Tongue (tissue), 2 donors: ENCODE data around the gene MRGPRD. TPM values are rescaled to one million over a fixed set of nuclear protein-coding genes. Genes with fewer than 3 reads are reported as not detected.

Experiments
- DNase-seq: peaks from one replicate; pipeline ENCODE4 v3.0.0-alpha.2; 2015
- total RNA-seq: library from RNA; depleted of rRNA; stranded (reverse); fragments of >200 nt; gene quantifications from one replicate; pipeline ENCODE4 v1.2.3, GENCODE V29; 2014

The MRGPRD gene
- total RNA-seq, 1 donor from 2014 or later = not detected

DNA sequence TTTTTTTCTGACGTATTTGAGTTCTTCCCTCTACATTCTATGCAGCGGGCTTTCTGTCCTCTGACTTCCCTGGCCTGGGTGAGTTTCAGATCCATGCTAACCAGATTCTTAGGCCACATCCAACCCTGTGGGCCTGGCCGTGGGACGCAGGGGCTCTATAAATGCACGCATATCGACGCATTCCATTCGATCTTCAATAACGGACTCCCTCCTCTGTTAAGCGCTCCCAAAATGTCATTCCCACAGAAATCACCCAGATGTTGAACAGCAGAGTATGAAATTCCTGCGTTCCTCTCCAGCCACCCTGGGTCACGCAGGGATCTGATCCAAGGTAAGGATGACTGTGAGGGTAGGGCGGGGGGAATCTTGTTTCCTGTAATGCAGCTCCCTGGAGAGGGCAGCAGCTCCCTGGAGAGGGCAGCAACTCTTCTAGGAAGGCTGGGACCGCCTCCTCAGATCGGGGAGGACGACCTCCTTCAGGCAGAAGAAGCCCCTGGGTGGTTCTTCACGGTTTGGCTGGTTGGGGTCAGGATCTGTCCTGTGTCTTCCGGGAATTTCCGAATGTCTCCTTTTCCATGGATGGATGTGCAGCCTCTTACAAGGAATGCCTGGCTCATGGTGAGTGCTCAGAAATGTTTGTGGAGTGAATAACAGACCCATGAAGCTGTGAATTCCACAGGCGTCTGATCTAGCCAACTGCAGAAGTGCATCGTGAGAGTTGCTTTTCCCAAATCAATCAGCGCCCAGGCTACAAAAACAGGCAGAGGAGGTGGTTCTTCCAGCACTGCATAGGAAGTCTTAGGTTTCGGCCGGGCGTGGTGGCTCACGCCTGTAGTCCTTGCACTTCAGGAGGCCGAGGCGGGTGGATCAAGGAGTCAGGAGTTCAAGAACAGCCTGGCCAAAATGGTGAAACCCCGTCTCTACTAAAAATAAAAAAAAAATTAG, 12.2 kb downstream of the MRGPRD start:
- DNase-seq = no peak

DNA sequence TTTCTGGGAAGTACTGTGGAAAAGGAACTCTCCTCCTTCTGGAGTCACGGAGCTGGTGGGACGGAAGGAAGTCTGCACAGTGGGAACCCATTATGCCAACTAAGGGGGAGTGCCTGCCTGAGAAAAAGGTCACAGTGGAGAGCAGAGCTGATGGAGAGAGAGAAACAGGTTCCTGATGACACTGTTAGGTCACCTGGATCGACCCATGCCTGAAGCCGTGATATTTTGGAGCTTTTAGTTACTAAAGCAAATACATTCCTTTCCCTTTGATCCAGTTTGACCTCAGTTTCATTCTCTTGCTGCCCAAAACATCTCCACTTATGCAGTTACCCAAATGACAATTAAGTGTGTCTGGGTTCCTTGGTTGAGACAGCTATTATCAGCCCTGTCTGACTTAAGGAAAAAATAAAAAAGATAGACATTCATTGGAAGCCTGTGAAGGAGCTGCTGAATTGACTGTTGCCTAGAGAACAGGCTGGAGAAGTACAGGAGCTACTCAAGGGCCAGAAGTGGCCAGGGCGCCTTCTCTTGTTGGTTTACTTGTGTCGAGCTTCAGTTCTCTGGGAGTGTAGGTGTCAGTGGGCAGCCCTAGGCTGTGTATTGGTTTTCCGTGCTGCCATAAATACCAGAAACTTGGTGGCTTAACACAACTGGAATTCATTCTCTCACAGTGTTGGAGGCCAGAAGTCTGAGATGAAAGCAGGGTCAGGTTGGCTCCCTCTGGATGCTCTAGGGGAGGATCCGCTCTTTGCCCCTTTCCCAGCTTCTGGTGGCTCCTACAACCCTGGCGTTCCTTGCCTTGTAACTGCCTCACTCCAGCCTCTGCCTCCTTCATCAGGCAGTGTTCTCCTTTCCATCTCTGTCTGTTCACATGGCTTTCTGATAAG, 13.6 kb downstream of the MRGPRD start:
- DNase-seq = no peak

DNA sequence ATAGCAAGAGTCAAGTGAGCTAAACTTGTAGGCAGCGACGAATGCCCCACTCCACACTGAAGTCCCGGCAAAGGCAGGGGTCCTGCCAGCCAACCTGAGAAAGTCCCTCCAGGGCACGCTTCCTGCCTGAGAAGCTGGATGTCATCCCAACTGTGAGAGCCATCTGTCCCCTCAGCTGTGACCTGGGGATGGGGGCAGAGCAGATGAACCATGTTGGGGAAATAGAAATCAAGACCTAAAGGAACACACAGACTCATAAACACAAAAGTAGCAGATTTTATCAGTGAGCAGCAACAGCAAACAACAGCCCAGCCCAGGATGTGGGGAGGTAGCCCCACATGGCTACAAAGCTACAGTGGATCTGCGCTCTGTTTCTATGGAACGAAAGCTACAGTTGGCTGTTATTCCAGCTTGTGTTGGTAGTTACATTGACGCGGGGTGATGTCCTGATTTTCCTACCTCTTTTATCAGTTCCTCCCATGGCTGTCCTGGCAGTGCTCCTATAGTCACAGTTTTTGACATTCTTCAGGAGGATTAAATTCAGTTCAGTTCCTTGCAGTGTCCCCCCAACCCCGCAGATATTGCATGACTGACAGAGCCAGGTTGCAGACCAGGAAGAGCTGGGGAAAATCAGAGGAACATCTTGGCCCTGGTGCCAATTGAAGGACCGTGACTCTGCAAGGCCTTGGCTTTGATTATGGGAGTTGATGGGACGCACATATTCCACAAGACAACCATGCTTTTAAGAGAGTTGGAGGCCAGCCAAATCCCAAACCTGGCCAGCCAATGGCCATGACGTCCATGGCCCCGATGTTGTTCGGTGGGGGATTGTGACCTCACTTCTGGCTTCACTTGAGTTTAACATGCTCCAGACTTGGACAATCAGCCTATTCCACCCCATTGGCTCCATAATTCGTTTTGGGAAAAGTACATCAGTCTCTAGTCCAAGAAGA, 14.6 kb downstream of the MRGPRD start:
- peak; percentile 92 for DNase-seq

DNA sequence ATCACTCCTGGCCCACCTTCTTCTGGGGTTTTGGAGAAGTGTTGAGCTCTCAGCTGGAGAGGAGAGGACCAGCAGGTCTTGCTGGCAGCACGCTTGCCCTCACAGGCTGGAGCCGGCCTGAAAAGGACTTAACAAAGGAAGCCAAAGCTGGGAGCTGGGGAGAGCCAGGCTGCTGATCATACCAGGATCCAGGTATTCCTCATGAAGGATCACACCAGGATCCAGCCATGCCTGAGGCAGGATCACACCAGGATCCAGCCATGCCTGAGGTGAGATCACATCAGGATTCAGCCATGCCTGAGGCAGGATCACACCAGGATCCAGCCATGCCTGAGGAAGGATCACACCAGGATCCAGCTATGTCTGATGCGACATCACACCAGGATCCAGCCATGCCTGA, 17.0 kb downstream of the MRGPRD start:
- DNase-seq = no peak

DNA sequence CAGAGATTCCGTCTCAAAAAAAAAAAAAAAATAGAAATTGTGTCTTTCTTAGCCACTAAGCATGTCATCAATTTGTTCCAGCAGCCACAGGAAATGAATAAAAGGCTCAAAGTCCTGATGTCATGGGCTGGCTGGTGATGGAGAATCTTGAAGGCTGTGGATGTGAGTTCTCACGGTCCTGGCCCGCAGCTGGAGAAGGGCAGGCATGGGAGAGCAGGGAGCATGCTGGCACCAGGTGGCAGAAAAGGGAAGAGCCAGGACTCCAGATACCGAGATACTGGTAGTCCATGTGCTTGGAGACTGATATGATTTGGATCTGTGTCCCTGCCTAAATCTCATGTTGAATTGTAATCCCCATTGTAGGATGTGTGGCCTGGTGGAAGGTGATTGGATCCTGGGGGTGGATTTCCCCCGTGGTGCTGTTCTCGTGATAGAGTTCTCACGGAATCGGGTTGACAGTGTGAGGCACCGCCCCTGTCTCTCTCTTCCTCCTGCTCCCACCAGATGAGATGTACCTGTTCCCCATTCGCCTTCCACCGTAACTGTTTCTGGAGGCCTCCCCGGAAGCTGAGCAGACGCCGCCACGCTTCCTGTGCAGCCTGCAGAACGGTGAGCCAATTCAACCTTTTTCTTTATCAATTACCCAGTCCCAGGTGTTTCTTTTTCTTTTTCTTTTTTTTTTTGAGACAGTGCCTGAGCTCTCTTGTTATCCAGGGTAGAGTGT, 18.1 kb downstream of the MRGPRD start:
- DNase-seq = peak; percentile 89

DNA sequence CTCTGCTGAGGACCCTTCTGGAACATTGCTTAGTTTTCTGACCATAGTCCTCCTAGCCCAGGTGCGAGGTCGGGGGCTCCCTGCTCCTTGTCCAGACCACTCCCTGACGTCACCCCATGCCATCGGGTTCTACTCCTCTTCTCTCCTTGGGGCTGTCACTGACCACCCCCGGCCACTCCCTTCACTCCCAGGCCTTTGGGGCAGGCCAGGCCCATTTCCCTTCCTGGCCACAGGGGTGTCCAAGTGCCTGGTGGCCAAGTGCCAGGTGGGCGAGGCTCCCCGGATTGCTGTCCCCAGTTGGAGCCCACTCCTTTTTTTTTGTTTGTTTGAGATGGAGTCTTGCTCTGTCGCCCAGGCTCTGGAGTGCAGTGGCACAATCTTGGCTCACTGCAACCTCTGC, 19.5 kb downstream of the MRGPRD start:
- DNase-seq = no peak

DNA sequence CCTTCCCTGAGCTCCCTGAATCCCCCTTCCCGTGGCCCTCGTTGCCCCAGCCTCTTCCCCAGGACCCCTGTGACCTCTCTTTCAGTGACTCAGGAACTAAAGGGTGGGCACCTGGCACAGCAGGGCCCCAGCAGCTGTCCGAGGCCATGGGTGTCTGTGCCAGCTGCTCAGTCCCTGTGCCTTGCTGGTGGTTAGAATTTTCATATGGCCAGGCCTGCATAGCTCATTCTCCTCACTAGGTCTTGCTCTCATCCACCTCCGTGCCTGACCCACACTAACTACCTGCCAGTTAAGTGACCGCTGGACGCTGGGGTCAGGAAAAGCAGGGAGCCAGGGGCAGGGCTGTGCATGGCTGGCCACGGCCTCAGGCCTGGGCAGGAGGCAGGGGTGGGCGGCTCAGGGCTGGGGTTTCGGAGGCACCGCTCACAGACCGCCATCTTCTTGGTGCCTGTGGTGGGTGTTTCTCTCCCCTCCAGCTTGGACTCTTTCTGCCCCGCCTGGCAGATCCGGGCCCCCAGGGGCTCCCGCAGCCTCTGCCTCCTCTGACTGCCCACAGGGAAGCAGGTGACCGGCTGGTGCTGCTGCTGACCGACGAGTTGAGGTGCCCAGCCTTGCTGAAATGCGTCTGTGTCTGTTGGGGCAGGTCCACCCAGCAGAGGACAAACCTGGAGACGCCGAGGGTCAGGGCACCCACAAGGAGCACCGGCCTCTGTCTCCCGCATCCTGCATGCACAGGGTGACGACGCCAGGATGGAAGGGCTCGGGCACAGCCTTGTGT, 20.3 kb downstream of the MRGPRD start:
- peak; percentile 50 for DNase-seq

DNA sequence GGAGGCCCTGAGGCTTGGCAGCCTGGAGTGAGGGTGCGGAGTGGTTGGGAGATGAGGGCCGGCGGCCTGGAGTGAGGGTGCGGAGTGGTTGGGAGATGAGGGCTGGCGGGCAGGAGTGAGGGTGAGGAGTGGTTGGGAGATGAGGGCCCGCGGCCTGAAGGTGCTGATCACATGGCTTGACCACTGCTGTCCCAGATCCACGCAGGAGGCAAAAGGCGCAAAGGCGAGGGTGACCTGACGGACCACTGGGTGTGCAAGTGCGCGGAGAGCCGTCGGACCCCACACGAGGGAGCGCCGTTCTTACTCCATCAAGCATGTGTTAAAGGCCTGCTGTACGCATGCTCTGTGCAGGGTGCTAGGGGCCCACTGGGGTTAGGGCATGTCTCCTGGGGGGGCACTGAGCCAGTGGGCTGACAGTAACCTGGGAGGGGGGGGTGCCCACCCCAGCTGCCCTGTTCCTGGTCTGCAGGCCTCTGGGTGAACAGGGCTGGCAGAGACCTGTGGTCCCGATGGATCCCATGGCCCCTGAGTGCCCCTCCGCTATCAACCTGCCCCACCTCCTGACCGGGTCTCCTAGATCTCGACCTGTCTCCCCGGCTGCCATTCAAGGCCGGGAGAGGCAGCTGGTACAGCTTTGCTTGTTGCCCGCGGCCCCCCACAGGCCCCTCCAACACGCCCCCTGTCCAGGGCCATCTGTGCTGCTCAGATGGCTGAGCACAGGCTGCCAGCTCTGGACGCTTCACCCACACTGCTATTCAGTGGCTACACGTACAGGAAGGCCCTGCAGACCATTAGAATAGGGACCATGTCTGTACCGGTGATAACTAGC, 21.1 kb downstream of the MRGPRD start:
- DNase-seq = peak; percentile 70

DNA sequence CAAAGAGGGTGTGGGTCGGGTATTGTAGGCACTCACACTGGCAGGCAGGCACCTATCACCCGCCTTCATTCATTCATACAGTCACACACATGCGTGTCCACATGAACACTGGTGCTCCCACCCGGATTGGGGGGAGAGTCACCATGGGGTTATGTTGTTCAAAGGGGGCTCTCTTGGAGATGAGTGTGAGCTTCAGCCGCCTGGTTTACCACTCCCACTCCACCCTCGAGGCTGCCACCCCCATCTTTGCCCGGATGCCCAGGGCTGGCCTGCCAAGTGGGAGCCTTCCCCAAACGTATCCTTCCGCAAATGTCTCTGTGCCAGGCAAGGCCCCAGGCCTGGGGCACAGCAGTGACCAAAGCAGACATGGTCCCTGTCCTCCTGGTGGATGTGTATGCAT, 22.6 kb downstream of the MRGPRD start:
- DNase-seq = no peak

DNA sequence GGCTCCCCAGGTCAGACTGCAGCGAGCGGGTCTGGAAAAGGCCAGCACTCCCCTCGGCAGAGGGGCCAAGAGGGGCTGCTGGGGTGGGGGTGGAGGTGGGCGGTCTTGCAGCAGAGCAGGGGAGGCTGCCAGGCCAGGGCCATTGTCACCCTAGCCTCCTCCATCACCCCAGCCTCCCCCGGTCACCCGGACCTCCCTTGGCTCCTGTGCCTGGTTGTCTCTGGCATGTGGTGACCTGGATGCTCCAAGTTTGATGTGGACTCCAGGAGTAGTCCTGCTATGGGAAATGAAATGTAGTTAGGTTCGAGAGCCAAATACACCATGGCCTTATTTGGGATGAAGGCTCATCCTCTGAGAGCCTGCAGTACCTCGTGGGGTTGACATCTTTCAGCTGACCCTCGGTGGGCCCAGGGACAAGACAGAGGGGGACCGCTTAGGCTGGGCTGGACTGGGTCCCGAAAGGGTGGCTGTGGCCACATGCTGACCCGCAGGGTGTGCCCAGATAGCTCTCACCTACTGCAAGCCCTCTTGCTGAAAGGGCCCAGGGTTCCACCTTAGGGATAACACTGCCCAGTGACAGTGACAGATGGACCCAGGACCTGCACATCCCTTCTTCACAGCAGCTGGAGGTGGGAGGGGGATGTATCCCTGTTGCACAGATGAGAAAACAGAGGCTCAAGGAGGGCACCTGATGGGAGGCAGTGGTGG, 24.1 kb downstream of the MRGPRD start:
- no peak for DNase-seq

DNA sequence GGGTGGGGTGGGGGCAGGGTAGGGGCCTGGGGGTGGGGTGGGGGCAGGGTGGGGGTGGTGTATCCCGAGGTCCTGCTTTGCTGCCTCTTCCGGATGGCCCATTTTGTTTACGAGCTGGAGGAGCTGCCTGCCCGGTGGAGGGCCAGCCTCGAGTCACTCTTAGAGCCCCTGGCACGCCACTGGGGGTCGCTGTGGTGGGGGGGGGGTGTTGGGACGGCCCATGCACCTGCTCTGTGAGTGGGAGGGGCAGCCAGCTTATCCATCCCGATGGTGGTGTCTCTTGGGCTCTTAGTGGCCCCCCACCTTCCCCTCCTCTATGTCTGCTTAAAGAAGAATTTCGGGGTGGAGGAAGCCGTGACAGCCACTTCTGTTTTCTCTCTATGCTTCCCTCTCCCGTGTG, 24.6 kb downstream of the MRGPRD start:
- no peak for DNase-seq

DNA sequence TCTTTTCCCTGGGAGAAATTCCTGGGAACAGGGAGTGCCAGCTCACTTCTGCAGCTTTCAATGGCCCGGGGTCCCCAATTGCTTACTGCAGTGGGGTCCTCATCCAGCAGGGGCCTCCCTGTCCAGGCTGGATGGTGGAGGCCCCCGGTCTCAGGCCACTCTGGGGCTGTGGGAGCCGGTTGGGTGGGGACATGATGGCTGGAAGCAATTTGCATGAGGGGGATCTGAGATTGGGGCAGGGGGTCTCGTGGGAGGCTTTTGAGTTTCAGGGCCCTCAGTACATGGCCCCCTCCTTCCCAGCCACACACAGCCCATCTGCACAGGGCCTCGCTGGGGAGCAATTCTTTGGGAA, 25.2 kb downstream of the MRGPRD start:
- DNase-seq = no peak

DNA sequence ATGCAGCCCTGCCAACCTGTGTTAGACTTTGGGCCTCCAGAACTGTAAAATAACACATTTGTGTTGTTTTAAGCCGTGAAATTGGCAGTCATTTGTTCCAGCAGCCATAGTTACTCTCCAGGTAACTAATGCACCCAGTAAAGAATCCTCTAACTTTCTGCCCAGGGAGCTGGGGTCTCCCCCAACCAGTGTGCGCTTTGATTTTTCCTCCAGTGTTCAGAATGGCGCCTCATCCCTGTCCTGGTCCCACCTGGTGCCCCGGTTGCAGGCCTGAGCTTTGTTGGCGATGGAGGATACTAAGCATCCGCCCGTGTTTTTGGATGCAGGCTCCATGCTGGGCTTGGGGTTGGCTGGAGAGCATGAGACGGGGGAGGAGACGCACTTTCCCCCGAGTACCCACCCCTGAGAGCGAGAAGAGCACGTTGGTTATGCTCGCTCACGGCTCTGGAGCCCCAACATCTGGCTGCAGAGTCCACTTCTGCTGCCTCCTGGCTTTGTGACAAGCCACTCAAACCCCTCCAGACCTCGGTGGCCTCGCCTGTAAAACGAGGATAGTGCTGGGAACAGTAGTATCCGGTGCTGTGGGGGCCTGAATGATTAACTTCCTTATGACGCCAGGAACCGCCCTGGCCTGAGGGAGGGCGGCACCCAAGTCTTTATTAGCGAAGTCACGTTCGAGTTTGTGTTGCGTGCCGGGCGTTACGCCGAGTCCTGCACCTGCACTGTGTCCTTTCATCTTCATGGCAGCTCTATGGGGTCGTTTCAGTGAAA, 25.8 kb downstream of the MRGPRD start:
- DNase-seq = peak; percentile 75

DNA sequence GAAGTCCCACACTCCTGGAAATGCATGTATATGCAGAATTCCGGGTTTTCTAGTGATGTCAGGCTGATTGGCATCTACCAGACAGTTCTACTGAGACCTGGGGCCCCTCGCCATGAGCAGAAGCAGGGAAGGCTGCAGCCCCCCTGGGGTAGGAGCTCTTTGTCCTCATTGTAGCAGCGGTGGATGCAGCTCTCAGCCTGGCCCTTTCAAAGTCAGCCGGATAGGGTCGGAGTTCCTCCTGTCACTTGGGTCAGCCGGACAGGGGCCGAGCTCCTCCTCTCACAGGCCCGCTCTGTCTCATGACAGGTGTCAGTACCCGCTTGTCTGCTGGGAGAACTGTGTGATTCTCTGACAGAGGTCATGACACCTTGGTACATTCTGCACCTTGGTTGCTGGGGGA, 30.0 kb downstream of the MRGPRD start:
- DNase-seq = no peak

DNA sequence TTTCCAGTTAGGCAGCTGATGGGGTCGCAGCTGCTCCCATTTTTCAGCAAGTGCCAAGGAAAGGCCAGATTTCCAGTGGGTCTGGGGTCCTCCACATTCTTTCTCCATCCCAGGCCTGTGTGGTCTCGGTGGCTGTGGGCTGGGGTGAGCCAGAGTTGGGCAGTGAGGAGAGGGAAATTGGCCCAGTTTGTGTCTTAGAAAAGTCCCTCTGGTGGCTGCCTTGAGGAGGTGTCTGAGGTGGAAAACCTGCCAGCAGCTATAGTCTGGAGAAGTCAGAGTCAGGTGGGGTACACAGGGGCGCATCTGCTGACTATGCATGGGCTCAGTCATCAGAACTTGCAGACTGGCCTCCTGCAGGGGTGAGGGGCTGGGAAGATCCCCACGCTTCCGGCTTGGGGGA, 30.5 kb downstream of the MRGPRD start:
- no peak for DNase-seq

DNA sequence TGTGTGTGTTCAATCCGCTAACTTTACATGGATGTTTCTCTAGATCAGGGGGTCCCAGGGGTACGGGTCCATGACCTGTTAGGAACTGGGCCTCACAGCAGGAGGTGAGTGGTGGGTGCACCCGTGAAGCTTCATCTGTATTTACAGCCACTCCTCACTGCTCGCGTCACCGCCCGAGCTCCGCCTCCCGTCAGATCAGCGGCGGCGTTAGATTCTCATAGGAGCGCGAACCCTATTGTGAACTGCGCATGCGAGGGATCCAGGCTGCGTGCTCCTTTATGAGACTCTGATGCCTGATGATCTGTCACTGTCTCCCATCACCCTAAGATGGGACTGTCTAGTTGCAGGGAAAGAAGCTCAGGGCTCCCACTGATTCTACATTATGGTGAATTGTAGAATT, 31.9 kb downstream of the MRGPRD start:
- no peak for DNase-seq

DNA sequence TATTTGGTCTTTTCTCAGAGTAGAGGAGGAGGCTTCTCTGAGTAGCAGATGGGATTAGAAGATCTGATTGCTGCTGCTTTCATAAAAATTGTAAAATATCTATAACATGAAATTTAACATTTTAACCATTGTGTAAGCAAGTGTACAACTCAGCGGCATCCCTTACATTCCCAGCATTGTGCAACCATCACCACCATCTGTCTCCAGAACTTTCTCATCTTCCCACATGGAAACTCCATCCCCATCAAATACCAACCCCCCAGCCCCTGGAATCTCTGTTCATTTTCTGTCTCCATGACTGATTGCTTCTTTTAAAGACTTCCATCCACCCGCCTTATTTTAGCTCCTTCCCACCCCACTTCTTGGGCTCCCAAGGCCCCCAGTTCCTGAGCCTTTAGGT, 32.3 kb downstream of the MRGPRD start:
- no peak for DNase-seq

DNA sequence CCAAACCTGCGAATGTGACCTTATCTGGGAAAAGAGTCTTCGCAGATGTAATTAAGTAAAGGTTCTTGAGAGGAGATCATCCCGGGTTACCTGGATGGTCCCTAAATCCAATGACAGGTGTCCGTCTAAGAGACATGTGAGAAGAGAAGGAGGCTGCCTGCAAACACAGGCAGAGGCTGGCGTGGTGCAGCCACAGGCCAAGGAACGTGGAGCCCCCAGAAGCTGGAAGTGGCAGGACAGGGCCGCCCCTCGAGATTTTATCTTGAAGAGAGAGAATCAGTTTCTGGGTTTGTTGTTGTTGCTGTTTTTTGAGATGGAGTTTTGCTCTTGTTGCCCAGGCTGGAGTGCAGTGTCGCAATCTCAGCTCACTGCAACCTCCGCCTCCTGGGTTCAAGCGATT, 33.6 kb downstream of the MRGPRD start:
- DNase-seq = no peak
